NCI-H1105 (cell line): Measurements from ENCODE around the gene KRTAP20-2.

ENCODE experiments used
- DNase-seq: peaks from one replicate; lab custom pipeline; 2025; lab: John Stamatoyannopoulos, UW

KRTAP20-2 gene

DNA sequence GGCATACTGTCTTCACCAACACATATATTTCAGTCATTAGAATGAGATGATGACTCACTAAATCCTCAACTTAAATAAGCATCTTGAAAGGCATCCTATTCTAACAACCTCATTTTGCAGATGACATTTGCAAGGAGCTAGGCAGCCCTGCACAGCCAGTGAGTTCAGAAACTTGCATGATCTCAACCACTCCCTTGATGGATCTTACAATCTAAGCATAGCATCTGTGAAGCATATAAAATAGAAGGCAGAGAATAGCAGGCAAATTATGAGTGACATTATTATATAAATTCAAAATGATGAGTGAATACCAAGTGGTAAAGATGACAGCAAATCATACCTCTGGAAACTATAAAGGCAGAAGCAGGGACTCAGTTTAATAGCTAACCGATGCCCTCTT is 39.3 kb downstream of the KRTAP20-2 start:
- DNase-seq = no peak

DNA sequence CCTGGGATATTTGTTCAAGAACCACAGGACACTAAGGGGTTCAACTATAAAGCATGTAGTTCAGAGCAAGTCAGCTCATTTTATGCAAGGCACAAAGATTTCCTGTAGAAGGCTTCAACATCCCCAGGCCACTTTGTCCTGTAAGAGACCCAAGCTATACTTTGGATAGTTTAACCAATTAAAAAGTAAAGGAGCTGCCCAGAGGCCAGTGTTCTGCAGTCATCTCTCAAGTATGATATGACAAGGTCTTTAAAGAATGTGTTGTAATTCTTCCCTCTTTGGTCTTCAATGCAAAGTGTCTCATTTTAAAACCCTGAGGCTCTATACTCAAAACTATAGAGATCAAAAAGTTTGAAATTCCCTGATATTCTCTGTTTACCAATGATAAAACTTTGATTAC is 41.7 kb downstream of the KRTAP20-2 start:
- no peak for DNase-seq

DNA sequence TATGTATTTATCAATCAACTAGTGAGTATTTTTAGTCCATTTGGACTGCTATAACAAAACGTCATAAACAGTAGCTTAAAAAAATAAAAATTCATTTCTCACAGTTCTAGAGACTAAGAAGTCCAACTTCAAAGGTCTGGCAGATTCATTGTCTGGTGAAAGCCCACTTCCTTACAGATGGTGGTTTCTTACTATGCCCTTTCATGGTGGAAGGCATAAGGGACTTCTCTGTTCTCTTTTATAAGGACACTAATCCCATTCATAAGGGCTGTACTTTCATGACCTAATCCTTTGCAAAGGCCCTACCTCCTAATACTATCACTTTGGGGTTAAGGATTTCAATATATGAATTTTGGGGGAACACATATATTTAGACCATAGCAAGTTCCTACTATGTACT is 45.6 kb downstream of the KRTAP20-2 start:
- DNase-seq = no peak

DNA sequence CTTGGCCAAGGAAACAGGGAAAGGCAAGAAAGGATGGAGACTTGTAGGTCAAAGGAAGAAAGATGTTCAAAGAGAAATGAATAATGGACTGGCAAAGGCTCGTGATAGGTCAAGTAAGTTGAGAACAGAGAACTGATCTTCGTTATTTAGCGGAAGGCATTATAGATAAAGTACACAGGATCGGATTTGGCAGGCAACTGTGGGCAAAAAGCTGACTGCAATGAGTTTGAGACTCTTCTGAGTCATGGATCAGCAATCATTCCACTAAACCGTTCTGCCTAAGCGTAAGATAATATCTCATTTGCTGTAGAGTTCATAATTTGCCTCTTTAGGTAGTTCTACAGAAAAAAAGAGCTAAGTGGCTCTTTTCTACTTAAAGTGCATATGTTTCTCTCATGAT is 49.5 kb downstream of the KRTAP20-2 start:
- no peak for DNase-seq
